Right renal cortex interstitium (tissue), 3 donors: Measurements from ENCODE around the gene RNF5. TPM values are rescaled to one million over a fixed set of nuclear protein-coding genes. Genes with fewer than 3 reads are reported as not detected.
A peak's percentile ranks its signal among the peaks of the same experiment; 100 is the strongest.
"Not testable (repeated sequence)": the region's sequence is repeated elsewhere in the genome, so short reads cannot be mapped to it uniquely, and the experiment has no call there.

Source experiments
- DNase-seq, 3 donors: peaks; one replicate each; pipeline ENCODE4 v3.0.0-alpha.2; 2013; ENCODE audit warnings: low read depth in 3 of 3, low spot score in 2 of 3
- polyA plus RNA-seq, 3 donors: library from polyadenylated mRNA; unstranded; fragments of 120-200 nt; gene quantifications; one replicate each; pipeline ENCODE4 v1.2.1, GENCODE V29; 2013; ENCODE audit not compliant: insufficient read length in 3 of 3

The RNF5 gene
- polyA plus RNA-seq: 100 to 1,000 TPM in 1 of 3 donors, 10 to 100 TPM in 2; 93.0 to 113 (median 98.6) TPM

GRCh38 chr6:32177788-32178546 lies at the start of gene RNF5:
Gene RNF5, plus strand, starts transcription at chr6:32178405. Its CDS starts 107 bp downstream, at chr6:32178512.
- peak; percentile 100 for DNase-seq

- DNase-seq: no peak
Measured at GRCh38 chr6:32128751-32129296, 49.4 kb upstream of the RNF5 start.

- DNase-seq: no peak
Measured at GRCh38 chr6:32129297-32130088, 48.7 kb upstream of the RNF5 start.

GRCh38 chr6:32131439-32131948 lies 46.7 kb upstream of the RNF5 start:
- no peak for DNase-seq

GRCh38 chr6:32132110-32132509 lies 46.1 kb upstream of the RNF5 start:
- DNase-seq: no peak

GRCh38 chr6:32133786-32134185 lies 44.4 kb upstream of the RNF5 start:
- no peak for DNase-seq

GRCh38 chr6:32137454-32137853 lies 40.8 kb upstream of the RNF5 start:
- DNase-seq: no peak

GRCh38 chr6:32139590-32139989 lies 38.6 kb upstream of the RNF5 start:
- DNase-seq: no peak

- no peak for DNase-seq
Measured at GRCh38 chr6:32140420-32141046, 37.7 kb upstream of the RNF5 start.

GRCh38 chr6:32144238-32144637 lies 34.0 kb upstream of the RNF5 start:
- not testable (repeated sequence) for DNase-seq

GRCh38 chr6:32146287-32146686 lies 31.9 kb upstream of the RNF5 start:
- DNase-seq: no peak

- DNase-seq: no peak
Measured at GRCh38 chr6:32146687-32147086, 31.5 kb upstream of the RNF5 start.

- DNase-seq: no peak
Measured at GRCh38 chr6:32147401-32148132, 30.6 kb upstream of the RNF5 start.

GRCh38 chr6:32148289-32149091 lies 29.7 kb upstream of the RNF5 start:
- peak in 1 of 3 donors; percentile 61 for DNase-seq

- DNase-seq: no peak
Measured at GRCh38 chr6:32149092-32149755, 29.0 kb upstream of the RNF5 start.

GRCh38 chr6:32149932-32150870 lies 28.0 kb upstream of the RNF5 start:
- no peak for DNase-seq

- no peak for DNase-seq
Measured at GRCh38 chr6:32151181-32151862, 26.9 kb upstream of the RNF5 start.
